ENCODE results near the gene GADD45A.
"Not testable (repeated sequence)": the region's sequence is repeated elsewhere in the genome, so short reads cannot be mapped to it uniquely, and the experiment has no call there.

GADD45A gene

GRCh38 chr1:67685067-67685557 lies at the start of gene GADD45A:
Gene GADD45A, plus strand, starts transcription at chr1:67685201. Its CDS starts 294 bp downstream, at chr1:67685495.
- DNase-seq (ENCODE audit: low read depth, low spot score), result peak; percentile 98

- no peak for DNase-seq (ENCODE audit: low read depth, low spot score)
Observed at GRCh38 chr1:67636146-67636545, 48.9 kb upstream of the GADD45A start.

GRCh38 chr1:67639361-67639760 lies 45.6 kb upstream of the GADD45A start:
- no peak for DNase-seq (ENCODE audit: low read depth, low spot score)

- DNase-seq (ENCODE audit: low read depth, low spot score), result no peak
Observed at GRCh38 chr1:67642629-67643028, 42.4 kb upstream of the GADD45A start.

- no peak for DNase-seq (ENCODE audit: low read depth, low spot score)
Observed at GRCh38 chr1:67644566-67644965, 40.4 kb upstream of the GADD45A start.

GRCh38 chr1:67645495-67646144 lies 39.4 kb upstream of the GADD45A start:
- peak; percentile 41 for DNase-seq (ENCODE audit: low read depth, low spot score)

GRCh38 chr1:67646145-67647035 lies 38.6 kb upstream of the GADD45A start:
- peak; percentile 55 for DNase-seq (ENCODE audit: low read depth, low spot score)

GRCh38 chr1:67647036-67647798 lies 37.8 kb upstream of the GADD45A start:
- no peak for DNase-seq (ENCODE audit: low read depth, low spot score)

GRCh38 chr1:67647814-67648358 lies 37.1 kb upstream of the GADD45A start:
- DNase-seq (ENCODE audit: low read depth, low spot score), result no peak

- no peak for DNase-seq (ENCODE audit: low read depth, low spot score)
Observed at GRCh38 chr1:67648582-67649326, 36.2 kb upstream of the GADD45A start.

GRCh38 chr1:67650061-67650460 lies 34.9 kb upstream of the GADD45A start:
- no peak for DNase-seq (ENCODE audit: low read depth, low spot score)

- no peak for DNase-seq (ENCODE audit: low read depth, low spot score)
Observed at GRCh38 chr1:67651031-67651430, 34.0 kb upstream of the GADD45A start.

- no peak for DNase-seq (ENCODE audit: low read depth, low spot score)
Observed at GRCh38 chr1:67652800-67653199, 32.2 kb upstream of the GADD45A start.

GRCh38 chr1:67653304-67653703 lies 31.7 kb upstream of the GADD45A start:
- DNase-seq (ENCODE audit: low read depth, low spot score), result no peak

- no peak for DNase-seq (ENCODE audit: low read depth, low spot score)
Observed at GRCh38 chr1:67655581-67655980, 29.4 kb upstream of the GADD45A start.

- not testable (repeated sequence) for DNase-seq (ENCODE audit: low read depth, low spot score)
Observed at GRCh38 chr1:67657152-67657551, 27.8 kb upstream of the GADD45A start.

GRCh38 chr1:67659229-67659628 lies 25.8 kb upstream of the GADD45A start:
- DNase-seq (ENCODE audit: low read depth, low spot score), result no peak

GRCh38 chr1:67662884-67663283 lies 22.1 kb upstream of the GADD45A start:
- no peak for DNase-seq (ENCODE audit: low read depth, low spot score)

GRCh38 chr1:67664048-67664447 lies 21.0 kb upstream of the GADD45A start:
- DNase-seq (ENCODE audit: low read depth, low spot score), result no peak

- not testable (repeated sequence) for DNase-seq (ENCODE audit: low read depth, low spot score)
Observed at GRCh38 chr1:67665307-67665706, 19.7 kb upstream of the GADD45A start.

GRCh38 chr1:67666636-67667035 lies 18.4 kb upstream of the GADD45A start:
- no peak for DNase-seq (ENCODE audit: low read depth, low spot score)

All from brain pericyte (primary cell).